ENCODE data around the gene TWF2.

DNA sequence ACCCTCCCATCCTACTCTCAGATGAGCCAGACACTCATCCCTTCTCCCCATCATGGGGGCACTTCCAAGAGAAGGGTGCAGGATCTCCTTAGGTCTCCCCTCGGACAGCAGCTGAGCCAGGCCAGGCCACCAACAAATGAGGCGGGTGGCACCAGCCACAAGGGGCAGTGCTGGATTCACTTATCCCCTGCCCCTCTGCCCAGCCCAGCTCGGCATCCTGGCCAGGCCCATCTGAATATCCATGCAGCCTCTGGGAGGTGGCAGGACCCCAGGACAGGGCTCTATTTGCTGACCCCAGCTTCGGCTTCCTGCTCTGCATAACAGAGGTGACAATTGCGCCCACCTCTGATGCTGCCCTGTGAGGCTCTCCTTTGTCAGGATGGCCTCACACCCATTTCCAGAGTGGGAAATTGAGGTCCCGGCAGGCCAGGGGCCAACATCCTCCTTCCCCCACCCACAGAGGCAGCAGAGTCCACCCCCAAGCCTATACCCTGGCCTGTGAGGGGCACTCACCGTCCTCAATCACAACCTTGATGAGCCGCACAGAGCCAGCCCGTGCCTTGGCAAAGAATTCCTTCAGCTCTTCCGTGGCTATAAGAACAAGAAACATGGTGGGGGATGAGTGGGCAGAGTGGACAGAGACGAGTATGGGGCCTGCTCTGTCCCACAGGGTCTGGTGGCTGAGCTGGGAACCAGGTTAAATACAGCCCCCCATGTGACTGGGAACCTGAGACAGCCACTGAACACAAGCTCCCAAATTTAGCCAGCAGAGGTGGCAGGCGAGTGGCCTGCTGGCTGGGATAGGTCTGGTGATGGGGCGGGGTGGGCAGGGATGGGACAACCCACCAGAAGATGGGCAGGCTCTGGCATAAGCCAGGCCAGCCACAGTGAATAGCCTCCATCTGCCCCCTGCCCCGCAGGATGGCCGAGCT lies 4.2 kb downstream of the TWF2 start:
- TF ChIP-seq POLR2A (IDR thresholded peaks at IDR 0.05), result no peak
- TF ChIP-seq, protein P1, sequence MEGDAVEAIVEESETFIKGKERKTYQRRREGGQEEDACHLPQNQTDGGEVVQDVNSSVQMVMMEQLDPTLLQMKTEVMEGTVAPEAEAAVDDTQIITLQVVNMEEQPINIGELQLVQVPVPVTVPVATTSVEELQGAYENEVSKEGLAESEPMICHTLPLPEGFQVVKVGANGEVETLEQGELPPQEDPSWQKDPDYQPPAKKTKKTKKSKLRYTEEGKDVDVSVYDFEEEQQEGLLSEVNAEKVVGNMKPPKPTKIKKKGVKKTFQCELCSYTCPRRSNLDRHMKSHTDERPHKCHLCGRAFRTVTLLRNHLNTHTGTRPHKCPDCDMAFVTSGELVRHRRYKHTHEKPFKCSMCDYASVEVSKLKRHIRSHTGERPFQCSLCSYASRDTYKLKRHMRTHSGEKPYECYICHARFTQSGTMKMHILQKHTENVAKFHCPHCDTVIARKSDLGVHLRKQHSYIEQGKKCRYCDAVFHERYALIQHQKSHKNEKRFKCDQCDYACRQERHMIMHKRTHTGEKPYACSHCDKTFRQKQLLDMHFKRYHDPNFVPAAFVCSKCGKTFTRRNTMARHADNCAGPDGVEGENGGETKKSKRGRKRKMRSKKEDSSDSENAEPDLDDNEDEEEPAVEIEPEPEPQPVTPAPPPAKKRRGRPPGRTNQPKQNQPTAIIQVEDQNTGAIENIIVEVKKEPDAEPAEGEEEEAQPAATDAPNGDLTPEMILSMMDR (IDR thresholded peaks at IDR 0.05), result no peak

All from esophagus squamous epithelium (tissue), 4 donors.